Activated CD4-positive, CD25-positive, alpha-beta regulatory T cell treated with anti-CD3 and anti-CD28 coated beads, Interleukin-2, amount 50 U/mL, for 16 hours (primary cell): ENCODE data around the gene DCP1A.

Experiments used
- DNase-seq: peaks from one replicate; pipeline ENCODE4 v3.0.0-alpha.2; 2020; ENCODE audit warnings: low read depth, low spot score

The DCP1A gene

DNA sequence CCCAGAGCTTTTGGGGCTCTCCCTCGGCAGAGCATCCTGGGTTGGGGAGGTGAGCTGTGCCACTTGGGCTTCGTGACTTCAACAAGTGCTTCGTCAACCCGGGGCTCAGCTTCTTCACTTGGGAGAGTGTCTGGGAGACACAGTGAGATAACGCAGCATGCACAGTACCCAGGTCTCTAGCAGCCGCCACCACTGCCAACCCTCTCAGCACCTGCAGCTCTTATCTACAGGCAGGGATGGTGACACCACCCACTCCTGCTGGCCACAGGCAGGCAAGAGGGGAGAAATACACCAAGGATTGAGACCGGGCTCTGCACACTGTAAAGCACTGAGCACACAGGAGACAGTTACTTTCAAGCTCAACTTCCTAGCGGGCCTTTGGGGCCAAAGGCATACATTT, 103.1 kb downstream of the DCP1A start:
- no peak for DNase-seq

- DNase-seq, result no peak
These were observed 103.6 kb downstream of the DCP1A start for GRCh38 chr3:53243785-53244184.

DNA sequence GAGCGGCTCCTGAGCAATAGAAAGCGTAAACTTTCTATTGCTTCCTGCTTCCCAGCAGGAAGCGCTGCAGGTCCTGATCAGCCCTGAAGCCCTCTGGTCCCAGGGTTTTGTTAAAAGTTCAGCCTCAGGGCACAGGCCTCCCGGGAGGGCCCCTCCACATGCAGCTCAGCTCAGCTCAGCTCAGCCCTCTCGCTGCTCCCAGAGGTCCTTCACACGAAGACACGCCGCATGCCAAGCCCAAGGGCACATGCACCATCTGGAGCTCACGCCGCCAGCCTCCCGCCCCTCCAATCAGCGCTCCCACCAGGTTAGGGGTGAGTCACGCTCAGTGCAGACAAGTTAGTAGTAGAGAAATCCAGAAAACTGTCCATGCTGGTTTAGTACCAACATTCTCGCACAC, 104.2 kb downstream of the DCP1A start:
- DNase-seq, result no peak

GRCh38 chr3:53242642-53243041, 104.7 kb downstream of the DCP1A start:
- no peak for DNase-seq

DNA sequence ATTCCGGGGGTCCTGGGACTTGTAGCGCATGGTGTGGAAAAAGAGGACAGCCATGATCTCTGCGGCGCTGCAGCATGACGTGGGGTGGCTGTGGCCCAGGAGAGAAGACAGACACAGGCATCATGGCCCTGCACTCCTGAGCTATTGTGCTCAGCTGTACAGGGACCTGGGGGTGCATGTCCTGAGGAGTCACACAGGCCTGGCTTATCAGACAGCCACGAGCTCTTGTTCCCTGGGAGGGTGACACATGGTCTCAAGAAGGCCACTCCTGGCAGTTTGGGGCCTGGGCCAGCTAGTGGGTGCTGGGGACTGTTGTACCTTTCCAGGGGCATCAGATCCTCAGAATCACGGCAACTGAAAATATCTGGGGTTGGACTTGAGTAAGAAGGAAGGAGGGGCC, 105.2 kb downstream of the DCP1A start:
- DNase-seq, result no peak

DNA sequence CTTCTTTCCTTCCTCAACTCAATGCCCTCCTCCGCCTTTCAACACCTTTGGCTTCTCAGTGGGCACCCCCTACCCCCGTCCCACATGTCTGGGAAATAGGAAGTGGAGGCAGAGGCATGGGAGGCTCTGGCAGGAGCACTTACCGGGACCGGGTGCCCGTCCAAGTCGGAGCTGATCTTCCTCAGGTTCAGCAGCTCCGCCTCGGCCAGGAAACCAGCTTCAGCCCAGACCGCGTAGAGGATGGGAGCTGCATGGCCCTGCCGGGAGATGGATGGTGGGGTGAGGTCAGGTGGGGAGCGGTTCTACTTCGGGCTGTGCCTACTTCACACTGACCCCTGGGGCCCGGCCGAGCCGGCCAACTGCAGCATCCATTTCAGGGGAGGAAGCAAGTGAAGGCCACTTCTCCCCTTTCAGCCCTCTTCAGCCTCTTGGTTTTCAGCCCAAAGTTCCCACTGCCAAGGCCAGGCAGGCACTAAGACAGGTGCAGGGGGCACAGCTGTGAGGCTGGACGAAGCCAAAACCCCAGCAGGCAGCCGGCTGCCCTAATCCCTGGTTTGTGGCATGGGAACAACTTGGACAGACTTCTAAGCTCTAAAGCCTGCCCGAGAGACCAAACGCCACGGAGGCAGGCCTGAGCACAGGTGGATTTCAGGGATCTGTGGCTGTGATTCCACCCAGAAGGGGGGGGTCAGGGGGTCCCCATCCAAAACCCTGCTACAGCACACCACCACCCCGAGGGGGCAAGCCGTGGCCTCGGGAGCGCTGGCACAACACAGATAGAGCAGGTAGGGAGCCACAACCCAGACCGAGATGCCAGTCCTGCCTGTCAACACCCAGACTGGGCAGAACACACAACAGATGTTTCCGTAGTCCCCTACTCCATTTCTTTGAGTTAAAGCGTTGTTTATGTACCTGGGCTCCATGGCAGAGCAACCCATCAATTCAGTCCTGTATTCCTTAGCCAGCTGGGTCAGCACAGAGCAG, 106.1 kb downstream of the DCP1A start:
- DNase-seq, result no peak

- no peak for DNase-seq
These were observed 107.5 kb downstream of the DCP1A start for GRCh38 chr3:53239800-53240199.

- DNase-seq, result no peak
These were observed 108.5 kb downstream of the DCP1A start for GRCh38 chr3:53238886-53239285.

DNA sequence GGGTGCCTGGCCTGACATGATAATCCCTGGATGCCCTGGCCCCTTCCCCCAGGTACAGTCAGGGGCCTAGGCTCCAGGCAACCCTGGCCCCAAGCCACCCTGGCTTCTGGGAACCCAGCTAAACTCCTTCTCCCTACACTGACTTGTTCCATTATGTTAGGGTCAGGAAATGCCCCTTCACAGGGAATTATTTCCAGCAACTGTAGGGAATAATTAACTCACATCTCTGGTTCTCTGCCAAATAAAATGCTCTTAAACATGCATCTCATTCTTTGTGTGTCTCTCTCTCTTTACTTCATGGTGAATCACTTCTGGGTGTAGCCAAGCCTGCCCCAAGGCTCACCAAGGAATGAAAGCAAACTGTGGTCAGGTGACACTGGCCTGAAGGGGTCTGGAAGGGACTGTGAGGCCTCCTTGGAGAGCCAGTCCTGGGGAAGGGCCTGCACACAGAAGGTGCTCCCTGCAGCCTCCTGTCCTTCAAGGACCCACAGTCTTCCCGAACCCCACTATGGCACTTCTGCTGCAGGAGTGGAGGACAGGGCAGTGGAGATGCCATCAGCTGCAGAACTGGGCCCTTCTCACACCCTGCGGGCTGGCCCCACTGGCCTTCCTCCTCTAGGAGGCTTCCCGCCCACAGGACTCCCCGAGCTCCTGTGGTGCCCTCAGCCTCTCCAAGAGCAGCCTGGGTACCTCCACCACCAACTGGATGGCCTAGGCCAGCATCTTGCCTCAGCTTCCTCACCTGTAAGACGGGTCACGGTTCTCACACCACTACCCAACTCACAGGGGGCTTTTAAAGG, 109.1 kb downstream of the DCP1A start:
- no peak for DNase-seq

- DNase-seq, result no peak
These were observed 111.1 kb downstream of the DCP1A start for GRCh38 chr3:53236112-53236841.

GRCh38 chr3:53235545-53235944, 111.8 kb downstream of the DCP1A start:
- no peak for DNase-seq

DNA sequence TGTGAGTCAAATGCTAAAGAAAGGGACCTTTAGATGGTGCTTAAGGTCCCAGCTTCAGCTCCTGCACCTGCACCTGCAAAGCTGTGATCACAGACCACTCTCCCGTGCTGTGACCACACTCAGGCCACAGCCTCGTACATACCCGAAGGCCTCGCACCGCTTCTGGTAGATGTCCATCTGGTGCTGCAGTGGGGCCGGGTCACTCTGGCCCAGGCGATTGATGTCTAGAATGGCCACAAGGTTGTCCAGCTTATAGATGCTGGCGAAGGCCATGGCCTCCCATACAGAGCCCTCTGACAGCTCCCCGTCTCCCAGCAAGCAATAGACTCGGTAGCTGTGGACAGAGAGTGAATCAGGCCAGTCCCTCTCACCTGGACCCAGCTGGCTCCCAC, 112.5 kb downstream of the DCP1A start:
- DNase-seq, result no peak

DNA sequence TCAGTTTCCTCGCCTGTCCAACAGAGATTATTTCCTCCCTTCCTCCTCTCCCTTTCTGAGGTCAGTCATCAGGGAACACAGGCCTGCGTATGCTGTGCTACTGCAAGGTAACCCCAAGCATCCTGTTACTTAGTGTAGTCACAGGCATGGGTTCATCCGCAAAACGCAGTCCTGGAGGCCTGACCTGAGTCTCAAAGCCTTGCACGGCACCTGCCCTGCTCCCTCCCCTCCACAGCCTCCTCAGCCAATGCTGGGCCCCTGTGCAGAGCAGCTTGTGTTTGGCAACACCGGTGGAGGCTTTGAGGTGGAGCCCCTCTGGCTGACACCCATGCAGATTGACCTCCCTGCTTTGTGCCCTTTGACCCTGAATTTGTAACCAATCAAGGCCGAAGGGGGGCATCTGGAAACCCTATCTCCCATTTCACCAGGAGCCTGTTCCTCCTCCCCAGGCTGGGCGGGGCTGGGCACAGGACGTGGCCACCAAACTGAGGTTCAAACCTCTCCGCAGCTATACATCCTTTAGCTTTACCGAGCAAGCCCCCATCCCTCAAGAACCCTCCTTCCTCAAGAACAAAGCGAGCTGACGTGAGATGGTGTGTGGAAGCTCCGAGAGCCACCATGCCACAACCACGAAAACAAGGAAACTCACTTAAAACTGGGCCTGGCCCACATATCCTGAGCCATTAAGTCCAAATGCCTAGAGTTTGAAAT, 113.1 kb downstream of the DCP1A start:
- DNase-seq, result no peak
